ENCODE data around the gene CUL9.
A peak's percentile ranks its signal among the peaks of the same experiment; 100 is the strongest.

The CUL9 gene

DNA sequence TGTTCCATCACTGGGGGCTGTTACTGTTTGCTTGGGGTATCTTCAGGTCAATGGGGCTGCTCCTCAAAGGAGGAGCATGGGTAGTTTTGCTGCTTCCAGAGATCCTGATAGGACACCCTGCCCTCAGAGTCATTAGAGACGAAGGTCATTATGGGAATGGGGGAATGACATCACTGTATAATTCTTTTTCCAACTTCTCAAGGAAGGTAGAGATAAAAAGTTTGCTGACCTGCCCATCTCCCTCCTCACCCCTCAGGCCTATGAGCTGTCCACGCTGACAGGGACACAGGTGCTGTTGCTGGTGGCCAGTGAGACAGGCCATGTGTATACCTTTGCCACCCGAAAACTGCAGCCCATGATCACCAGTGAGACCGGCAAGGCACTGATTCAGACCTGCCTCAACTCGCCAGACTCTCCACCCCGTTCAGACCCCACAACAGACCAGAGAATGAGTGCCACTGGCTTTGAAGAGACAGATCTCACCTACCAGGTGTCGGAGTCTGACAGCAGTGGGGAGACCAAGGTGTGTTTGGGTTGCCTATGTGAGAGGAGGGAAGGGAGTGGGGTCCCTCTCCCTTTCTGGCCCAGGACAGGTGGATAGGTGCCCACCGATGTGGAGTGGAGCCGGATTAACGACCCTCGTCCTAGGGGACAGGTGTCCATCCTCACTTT, 8.3 kb upstream of the CUL9 start:
- DNase-seq = peak; percentile 36

DNA sequence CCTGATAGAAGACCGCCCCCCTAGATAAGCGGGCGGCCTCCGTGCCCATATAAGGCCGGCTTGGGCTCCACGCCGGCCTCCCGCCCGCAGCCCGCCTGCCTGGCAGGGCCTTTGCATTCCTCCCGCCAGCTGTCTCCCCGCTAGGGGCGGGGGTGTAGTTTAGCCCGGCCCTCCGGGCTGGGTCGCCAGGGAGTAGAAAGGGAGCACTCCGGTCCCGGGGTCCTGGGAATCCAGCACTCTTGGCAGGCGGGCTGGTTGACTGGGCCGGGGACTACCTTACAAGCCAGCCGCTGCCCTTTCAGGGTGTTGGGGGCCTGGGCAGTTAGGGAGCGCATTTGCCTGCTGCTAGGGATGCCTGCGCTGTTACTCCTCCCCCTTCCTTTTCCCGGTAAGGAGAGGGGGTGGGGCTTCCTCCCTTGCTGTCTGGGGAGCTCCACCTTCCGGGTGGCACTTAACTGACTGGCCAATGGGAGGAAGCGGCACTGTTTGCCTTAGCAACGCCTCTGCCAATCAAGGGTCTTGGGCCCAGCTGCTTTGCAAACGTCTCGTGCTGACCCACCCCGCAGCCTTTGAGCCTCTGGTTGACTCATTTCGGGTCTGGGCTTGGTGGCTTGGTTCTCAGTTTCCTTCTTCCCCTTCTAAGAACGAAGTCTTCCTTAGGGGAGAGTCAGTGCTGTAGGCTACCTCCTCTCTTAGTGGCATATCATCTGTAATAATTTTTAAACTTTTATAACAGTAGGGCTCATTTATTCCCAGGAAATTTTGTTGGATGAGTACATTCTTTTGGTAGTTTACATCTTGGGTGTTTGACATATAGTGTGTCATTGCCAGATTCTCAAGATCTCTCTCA, 7.5 kb upstream of the CUL9 start:
- peak; percentile 98 for DNase-seq

DNA sequence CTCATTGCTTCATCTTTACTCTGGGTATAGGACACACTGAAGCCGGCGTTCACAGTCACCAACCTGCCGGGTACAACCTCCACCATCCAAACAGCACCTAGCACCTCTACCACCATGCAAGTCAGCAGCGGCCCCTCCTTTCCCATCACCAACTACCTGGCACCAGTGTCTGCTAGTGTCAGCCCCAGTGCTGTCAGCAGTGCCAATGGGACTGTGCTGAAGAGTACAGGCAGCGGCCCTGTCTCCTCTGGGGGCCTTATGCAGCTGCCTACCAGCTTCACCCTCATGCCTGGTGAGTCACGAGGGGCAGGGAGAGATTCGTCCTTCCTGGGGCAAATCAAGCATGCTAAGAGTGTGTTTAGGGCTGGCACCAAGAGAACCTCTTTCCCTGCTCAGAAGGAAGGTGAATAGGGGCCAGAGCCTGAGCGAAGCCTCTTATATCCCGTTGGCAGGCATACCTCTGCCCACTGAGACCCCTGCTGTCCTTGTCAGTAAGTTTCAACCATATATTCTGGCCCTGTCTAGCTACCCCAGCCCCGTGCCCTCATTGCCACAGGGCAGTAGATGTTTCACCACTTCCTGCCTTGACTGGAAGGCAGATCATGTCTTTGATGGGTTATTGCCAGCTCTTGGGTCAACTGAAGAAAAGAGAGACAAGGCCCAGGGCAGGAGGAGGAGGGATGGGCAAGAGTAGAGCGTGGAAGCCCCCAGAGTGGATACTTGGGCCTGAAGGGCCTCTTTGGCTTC, 6.1 kb upstream of the CUL9 start:
- DNase-seq = no peak

DNA sequence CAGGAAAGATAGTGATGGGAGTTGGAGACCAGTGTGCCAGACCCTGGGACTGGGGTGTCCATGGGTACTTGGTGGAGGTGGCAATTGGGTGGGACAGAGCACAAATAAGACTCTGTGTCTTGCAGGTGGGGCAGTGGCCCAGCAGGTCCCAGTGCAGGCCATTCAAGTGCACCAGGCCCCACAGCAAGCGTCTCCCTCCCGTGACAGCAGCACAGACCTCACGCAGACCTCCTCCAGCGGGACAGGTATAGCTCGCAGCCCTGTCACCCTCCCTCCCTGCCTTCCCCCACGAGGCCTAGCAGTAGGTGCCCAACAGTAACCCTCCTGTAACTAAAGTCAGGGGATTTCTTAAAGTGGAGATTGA, 5.6 kb upstream of the CUL9 start:
- no peak for DNase-seq

DNA sequence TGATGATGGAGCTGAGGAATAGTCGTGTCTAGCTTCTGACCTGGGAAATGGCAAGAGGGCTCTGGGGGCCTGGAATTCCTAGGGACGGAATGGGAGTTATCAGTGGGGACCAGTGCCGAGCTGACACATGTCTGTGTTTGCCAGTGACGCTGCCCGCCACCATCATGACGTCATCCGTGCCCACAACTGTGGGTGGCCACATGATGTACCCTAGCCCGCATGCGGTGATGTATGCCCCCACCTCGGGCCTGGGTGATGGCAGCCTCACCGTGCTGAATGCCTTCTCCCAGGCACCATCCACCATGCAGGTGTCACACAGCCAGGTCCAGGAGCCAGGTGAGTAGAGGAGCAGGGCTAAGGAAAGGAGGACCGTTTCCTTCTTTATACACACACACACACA, 3.8 kb upstream of the CUL9 start:
- no peak for DNase-seq

DNA sequence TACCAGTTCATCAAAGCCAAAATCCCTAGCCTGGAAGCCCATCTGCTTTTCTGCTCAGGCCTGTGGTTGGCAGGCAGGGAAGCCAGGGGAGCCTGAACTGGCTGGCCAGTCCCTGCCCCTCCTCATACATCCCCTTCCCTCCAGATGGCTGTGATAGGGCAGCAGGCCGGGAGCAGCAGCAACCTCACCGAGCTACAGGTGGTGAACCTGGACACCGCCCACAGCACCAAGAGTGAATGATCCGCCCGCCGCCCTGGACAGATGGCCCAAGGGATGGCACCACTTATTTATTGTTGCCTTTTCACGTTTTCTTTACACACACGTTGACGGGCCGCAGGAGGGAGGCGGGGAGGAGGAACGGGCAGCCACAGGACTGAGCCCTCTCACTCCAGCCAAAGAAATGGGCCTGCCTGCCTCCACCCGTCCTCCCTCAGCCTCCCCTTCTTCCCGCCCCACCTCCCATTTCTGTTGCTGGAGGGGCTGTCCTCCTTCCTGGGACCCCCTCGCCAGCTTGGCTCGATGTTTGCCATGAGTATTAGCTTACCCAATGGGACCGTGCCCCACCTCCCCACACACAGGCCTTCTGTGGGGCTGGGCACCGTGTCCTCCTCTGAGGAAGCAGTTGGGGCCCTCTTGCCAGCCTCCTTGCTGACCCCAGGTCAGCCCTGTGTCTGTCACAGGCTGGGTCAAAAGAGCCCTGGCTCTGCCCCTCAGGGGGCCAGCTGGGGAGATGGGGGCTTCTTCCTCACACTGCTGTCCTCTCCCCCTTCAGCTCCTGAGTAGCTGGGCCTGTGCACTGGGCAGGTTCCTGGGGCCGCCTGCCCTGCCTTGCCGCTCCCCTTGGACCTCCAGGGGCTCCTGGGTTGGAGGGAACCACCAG, 2.8 kb upstream of the CUL9 start:
- no peak for DNase-seq

DNA sequence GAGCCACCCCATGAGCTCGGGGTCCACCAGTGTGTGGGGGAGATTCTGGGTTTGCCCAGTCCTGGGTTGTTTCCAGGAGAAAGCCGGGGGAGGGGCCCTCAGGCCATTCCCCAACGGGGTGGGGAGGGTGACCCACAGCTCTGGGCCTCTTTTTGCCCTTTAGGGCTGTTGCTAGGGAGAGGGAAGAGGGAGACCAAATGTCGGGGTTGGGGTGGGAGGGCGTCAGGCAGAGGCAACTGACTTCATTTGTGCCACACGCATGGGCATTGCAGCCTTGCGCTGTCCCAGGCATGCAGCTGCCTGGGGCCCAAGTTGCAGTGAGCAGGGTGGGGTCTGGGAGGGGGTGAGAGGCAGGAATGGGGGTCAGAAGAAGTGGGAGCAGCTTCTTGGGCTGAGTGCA, 1.9 kb upstream of the CUL9 start:
- DNase-seq = no peak

DNA sequence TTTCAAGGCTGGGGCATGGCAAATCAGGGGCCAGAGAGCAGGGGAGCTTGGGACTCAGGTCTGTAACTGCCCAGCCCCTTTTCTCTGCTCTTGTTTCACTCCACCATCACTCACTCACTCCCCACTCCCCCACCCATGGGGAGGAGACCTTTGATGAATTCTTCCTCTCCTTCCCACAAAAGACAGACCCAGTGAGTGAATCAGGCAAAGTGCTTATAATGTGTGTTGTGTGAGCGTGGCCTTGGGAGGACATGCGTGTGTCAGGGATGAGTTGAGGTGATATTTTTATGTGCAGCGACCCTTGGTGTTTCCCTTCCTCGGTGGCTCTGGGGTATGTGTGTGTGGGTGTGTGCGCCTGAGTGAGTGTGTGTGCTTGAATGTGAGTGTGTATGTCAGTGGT, 1.0 kb upstream of the CUL9 start:
- DNase-seq = no peak

DNA sequence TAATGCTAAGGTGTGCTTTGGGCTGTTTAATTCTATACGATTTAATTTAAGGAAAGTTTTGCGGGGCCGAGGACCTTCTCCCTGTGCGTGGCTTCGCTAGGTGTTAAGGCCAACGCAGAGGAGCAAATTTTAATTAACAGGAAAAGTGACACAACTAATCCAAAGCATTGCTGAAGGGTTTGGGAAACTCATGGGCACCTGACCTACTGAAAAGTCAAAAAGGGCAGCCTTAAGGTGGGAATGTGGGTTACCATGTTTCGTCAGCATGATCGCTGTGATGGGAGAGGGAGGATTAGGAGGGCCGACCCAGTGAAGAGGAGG, 415 bp upstream of the CUL9 start:
- no peak for DNase-seq

DNA sequence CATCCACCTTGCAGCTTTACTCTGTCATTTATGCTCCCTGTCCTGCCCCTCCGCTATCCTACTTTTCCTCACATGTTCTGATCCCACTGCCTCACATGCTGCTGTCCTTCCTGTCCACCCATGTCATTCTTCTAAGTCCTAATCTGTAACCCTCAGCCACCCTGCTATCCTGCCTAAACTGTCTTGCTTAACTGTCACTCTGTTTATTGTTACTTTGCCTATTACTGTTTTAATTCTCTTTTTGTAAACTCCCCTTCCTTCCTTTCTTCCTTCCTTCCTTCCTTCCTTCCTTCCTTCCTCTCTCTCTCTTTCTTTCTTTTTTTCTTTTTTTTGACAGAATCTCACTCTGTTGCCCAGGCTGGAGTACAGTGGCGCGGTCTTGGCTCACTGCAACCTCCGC, 1.4 kb downstream of the CUL9 start:
- no peak for DNase-seq

DNA sequence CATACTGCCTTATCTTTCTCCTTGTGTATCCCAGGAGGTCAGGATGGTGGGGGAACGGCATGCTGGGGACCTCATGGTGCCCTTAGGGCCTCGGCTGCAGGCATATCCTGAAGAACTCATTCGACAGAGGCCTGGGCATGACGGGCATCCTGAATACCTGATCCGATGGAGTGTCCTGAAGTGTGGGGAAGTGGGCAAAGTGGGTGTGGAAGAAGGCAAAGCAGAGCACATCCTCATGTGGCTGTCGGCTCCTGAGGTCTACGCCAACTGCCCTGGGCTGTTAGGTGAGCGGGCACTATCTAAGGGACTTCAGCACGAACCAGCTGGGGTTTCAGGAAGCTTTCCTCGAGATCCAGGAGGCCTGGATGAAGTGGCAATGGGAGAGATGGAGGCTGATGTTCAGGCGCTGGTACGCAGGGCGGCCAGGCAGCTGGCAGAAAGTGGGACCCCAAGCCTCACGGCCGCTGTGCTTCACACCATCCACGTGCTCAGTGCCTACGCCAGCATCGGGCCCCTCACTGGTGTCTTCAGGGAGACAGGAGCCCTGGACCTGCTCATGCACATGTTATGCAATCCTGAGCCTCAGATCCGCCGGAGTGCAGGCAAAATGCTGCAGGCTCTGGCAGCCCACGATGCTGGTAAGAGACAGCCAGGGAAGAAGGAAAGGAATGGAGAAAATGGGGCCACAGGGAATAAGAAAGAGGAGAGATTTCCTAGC, 2.4 kb downstream of the CUL9 start:
- DNase-seq = no peak

DNA sequence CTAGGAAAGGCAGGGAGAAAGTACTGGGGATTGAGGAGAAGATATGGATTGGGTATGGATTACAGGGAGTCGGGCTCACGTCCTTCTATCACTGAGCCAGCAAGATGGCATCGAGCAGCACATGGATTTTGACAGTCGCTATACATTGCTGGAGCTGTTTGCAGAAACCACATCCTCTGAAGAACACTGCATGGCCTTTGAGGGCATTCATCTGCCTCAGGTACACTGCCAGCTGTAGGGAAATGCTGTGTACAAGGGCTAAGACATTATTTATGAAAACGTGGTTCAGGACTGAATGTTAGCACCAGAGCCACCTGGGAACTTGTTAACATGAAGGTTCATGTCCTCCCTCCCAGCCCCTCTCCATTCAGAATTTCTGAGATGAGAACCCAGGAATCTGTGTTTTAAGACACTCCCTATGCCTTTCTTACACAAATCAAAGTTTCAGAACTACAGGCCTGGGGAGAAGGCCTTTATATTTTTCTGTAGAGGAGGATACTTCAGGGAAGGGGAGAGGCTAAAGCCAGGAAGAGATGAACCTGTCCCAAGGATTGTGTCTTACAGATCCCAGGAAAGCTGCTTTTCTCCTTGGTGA, 3.5 kb downstream of the CUL9 start:
- peak; percentile 42 for DNase-seq

DNA sequence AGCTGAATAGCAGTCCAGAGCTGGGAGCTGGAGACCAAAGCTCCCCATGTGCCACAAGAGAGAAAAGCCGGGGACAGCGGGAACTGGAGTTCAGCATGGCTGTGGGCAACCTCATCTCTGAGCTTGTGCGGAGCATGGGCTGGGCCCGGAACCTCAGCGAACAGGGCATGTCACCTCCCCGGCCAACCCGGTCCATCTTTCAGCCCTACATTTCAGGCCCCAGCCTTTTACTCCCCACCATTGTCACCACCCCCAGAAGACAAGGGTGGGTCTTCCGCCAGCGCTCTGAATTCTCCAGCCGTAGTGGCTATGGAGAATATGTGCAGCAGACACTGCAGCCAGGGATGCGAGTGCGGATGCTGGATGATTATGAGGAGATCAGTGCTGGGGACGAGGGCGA, 4.0 kb downstream of the CUL9 start:
- DNase-seq = no peak

DNA sequence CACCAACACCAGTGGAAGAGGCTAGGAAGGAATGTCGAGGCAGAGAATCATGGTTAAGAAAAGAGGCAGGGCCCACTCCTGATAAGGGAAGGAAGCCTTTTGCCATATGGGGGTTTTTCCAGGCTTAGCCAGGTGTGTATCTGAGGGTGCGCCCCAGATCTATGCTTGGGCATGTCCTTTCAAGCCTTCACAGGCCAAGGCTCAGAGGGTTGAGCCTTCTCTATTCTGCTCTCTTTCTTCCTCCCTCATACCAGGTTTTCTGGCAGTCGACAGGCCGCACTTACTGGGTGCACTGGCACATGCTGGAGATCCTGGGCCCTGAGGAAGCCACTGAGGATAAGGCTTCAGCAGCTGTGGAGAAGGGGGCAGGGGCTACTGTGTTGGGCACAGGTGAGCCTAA, 4.7 kb downstream of the CUL9 start:
- no peak for DNase-seq

DNA sequence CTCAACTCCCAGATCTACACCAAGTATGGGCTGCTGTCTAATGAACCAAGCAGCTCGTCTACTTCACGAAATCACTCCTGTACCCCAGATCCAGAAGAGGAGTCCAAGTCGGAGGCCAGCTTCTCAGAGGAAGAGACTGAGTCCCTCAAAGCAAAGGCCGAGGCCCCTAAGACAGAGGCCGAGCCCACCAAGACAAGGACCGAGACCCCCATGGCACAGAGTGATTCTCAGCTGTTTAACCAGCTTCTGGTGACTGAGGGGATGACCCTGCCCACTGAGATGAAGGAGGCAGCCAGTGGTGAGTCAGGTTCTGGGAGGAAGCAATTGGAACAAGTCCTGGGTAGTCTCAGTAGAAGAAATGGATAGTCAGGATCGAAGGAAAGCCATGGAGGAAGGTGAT, 5.8 kb downstream of the CUL9 start:
- no peak for DNase-seq

DNA sequence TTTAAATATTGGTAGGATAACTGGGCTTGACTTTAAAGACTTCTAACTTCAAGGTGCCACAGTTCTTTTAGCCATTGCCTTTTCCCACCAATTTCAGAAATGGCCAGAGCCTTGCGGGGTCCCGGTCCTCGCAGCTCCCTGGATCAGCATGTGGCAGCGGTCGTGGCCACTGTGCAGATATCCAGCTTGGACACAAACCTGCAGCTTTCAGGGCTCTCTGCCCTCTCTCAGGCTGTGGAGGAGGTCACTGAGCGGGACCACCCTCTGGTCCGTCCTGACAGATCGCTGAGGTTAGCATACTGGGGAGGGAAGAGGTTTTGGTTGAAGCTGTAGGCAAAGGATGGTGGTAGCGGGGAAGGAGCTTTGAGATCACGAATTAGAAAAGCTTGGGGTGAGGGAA, 6.4 kb downstream of the CUL9 start:
- DNase-seq = no peak

DNA sequence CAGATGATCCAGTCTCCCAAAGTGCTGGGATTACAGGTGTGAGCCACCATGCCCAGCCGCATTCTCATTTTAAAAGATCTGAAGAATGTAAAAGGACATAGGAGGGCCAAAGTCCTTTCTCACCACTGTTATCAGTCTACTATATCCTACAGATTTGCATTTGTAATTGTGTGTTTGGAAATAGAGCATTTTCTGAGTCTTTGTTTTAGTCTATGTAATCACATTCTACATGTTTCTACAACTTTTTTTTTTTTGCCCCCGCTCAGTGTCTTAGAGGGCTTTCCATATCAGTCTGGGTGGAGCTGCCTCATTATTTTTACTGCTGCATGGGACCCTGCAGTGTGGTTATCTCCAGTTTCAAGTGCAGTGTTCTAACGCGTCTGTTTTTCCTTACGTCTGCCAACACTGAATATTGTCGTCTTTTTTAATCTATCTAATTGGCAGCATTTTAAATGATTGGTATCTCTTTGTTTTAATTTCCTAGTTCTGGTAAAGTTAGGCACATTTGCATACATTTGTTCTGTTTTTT, 7.8 kb downstream of the CUL9 start:
- DNase-seq = no peak

DNA sequence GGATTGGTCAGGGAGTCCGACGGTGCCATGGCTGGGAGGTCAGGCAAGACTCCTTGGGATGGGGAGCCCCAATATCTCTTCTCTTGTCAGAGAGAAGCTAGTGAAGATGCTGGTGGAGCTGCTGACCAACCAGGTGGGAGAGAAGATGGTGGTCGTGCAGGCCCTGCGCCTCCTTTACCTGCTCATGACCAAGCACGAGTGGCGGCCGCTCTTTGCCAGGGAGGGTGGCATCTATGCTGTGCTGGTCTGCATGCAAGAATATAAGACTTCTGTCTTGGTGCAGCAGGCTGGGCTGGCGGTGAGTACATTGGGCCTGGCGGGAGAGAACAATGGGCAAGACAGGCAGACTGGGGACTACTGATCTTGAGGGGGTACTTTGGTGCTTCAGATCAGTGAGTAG, 10.9 kb downstream of the CUL9 start:
- DNase-seq = no peak

DNA sequence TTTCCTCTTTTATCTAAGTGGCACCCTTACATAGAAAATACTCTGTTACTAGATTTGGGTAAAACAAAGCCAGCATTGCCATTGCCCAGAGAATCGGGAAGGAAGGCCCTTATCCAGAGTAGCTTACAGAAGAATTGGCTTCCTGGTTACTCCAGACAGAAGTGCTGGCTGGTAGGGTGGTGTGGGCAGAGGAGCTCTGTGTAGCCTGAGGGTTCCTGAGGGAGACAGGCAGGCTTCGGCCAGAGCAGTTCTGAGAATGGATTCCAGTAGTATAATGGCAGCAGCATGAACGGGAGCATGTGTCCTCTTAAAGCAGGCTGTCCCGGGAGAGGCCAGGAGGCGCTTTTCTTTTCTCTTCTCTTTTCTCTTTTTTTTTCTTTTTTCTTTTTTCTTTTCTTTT, 11.9 kb downstream of the CUL9 start:
- no peak for DNase-seq

DNA sequence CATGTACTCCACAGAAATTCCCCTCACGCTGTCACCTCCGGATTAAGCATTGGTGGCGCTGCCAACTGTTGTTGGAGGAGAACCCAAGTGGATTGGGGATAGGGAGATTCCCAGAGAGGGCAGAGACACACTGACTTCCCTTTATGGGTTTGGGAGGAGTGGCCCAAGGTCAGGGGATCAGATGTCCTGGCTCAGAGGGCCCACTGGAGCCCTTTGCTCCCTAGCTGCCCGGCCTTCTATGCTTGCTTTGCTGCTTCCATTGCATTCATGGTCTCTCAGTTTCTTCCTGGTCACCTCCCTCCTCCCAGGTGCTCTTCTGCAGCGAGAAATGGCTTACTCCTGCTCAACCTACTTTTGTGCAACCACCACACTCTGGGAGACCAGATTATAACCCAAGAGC, 14.3 kb downstream of the CUL9 start:
- DNase-seq = no peak

DNA sequence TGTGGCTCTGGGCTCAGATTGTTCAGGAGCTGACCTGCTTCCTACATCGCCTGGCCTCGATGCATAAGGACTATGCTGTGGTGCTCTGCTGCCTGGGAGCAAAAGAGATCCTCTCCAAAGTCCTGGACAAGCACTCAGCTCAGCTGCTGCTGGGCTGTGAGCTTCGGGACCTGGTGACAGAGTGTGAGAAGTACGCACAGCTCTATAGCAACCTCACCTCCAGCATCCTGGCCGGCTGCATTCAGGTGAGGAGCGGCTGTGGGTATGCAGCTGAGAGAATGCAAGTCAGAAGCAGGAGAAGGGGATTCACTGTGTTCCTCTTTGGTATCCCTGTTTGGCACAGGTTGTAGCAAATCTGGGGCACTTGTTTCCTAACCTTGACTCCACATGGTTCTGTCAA, 17.9 kb downstream of the CUL9 start:
- no peak for DNase-seq

DNA sequence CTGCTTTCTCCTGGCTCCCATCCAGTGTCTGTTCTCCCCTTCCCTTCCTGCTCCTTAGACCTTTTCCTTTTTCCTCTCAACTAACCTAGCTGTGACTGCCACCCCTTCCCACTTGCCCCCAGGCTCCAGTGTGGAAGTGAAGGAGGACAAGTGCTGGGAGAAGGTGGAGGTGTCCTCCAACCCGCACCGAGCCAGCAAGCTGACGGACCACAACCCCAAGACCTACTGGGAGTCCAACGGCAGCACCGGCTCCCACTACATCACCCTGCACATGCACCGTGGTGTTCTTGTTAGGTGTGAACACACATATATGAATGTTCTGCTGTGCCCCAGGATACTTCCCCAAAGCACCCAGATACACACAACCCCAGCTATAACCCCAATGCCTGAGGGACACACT, 18.5 kb downstream of the CUL9 start:
- no peak for DNase-seq
